ENCODE results near the gene DIS3.

GRCh38 chr13:72757792-72758535 is 23.7 kb downstream of the DIS3 start:
- TF ChIP-seq POLR2A (IDR thresholded peaks at IDR 0.05; ENCODE audit: low read depth) (no peak), CTCF (IDR thresholded peaks at IDR 0.05) (no peak)

Measured in esophagus muscularis mucosa (tissue), 3 donors.